Glutamatergic neuron (in vitro differentiated cells): Measurements from ENCODE around the gene DYNC1LI2. TPM values are rescaled to one million over a fixed set of nuclear protein-coding genes. Genes with fewer than 3 reads are reported as not detected.
A peak's percentile ranks its signal among the peaks of the same experiment; 100 is the strongest.

Source experiments
- DNase-seq: peaks from one replicate; pipeline ENCODE4 v3.0.0; 2022
- H3K27ac Mint-ChIP-seq: one replicate; pipeline ENCODE4 v1.8.0; 2020; ENCODE audit warnings: mild to moderate bottlenecking, mixed read lengths, inconsistent platforms; ENCODE audit not compliant: unreplicated experiment
- H3K27me3 Mint-ChIP-seq: one replicate; pipeline ENCODE4 v1.8.0; 2020; ENCODE audit warnings: mild to moderate bottlenecking, moderate library complexity, mixed read lengths, inconsistent platforms; ENCODE audit not compliant: unreplicated experiment
- H3K36me3 Mint-ChIP-seq: one replicate; pipeline ENCODE4 v1.8.0; 2020; ENCODE audit warnings: mild to moderate bottlenecking, mixed read lengths, inconsistent platforms; ENCODE audit not compliant: unreplicated experiment
- H3K4me1 Mint-ChIP-seq: one replicate; pipeline ENCODE4 v1.8.0; 2020; ENCODE audit warnings: mild to moderate bottlenecking, low read depth, mixed read lengths, inconsistent platforms; ENCODE audit not compliant: unreplicated experiment
- H3K4me3 Mint-ChIP-seq: one replicate; pipeline ENCODE4 v1.8.0; 2020; ENCODE audit warnings: mild to moderate bottlenecking, mixed read lengths, inconsistent platforms; ENCODE audit not compliant: unreplicated experiment
- H3K9me3 Mint-ChIP-seq: one replicate; pipeline ENCODE4 v1.8.0; 2020; ENCODE audit warnings: mild to moderate bottlenecking, moderate library complexity, mixed read lengths, inconsistent platforms; ENCODE audit not compliant: unreplicated experiment
- CTCF ChIP-seq: fragments of 200-600 bp; sonication (generic); IDR thresholded peaks from one replicate; pipeline ENCODE4 v1.5.0; 2021; ENCODE audit not compliant: partially characterized antibody, unreplicated experiment
- total RNA-seq: library from RNA; stranded (reverse); fragmentation: NEBNext Ultra II Directional; extraction: Animal tissue kit (Norgen Biotek cat#: 25700); gene quantifications from one replicate; pipeline ENCODE4 v1.2.1, GENCODE V29; 2021; ENCODE audit not compliant: unreplicated experiment

Gene DYNC1LI2
- total RNA-seq, 1 donor from 2014 or later = 269 TPM

- DNase-seq = peak; percentile 77
- H3K9me3 Mint-ChIP-seq = peaks cover 8% of the 10 kb centered on the region
- H3K27me3 Mint-ChIP-seq = peaks cover 8% of the 10 kb centered on the region
- peak; percentile 51 for TF ChIP-seq CTCF
- H3K4me3 Mint-ChIP-seq = no peak overlapping the region
- peak overlapping the region; percentile 69 for H3K27ac Mint-ChIP-seq
- H3K4me1 Mint-ChIP-seq = peaks cover 3% of the 10 kb centered on the region
- H3K36me3 Mint-ChIP-seq = peaks cover 4% of the 10 kb centered on the region
These were observed 34.2 kb downstream of the DYNC1LI2 start for GRCh38 chr16:66717112-66717675.

GRCh38 chr16:66714654-66715307 lies 36.6 kb downstream of the DYNC1LI2 start:
- Mint-ChIP-seq H3K9me3 (peaks cover 8% of the 10 kb centered on the region), H3K4me1 (peaks cover 2% of the 10 kb centered on the region), H3K27ac (no peak overlapping the region), H3K36me3 (peaks cover 4% of the 10 kb centered on the region), H3K27me3 (peaks cover 8% of the 10 kb centered on the region), H3K4me3 (no peak overlapping the region)
- no peak for TF ChIP-seq CTCF
- no peak for DNase-seq

GRCh38 chr16:66714062-66714461 lies 37.3 kb downstream of the DYNC1LI2 start:
- TF ChIP-seq CTCF = no peak
- Mint-ChIP-seq H3K36me3 (peaks cover 4% of the 10 kb centered on the region), H3K27ac (no peak overlapping the region), H3K27me3 (peaks cover 10% of the 10 kb centered on the region), H3K4me1 (peaks cover 2% of the 10 kb centered on the region), H3K4me3 (no peak overlapping the region), H3K9me3 (peaks cover 8% of the 10 kb centered on the region)
- DNase-seq = no peak

GRCh38 chr16:66713076-66713475 lies 38.3 kb downstream of the DYNC1LI2 start:
- peaks cover 4% of the 10 kb centered on the region for H3K36me3 Mint-ChIP-seq
- no peak overlapping the region for H3K27ac Mint-ChIP-seq
- H3K9me3 Mint-ChIP-seq = peaks cover 8% of the 10 kb centered on the region
- peaks cover 2% of the 10 kb centered on the region for H3K4me1 Mint-ChIP-seq
- DNase-seq = no peak
- H3K27me3 Mint-ChIP-seq = peaks cover 10% of the 10 kb centered on the region
- H3K4me3 Mint-ChIP-seq = no peak overlapping the region
- no peak for TF ChIP-seq CTCF

GRCh38 chr16:66712512-66712911 lies 38.9 kb downstream of the DYNC1LI2 start:
- no peak for DNase-seq
- Mint-ChIP-seq H3K36me3 (peaks cover 4% of the 10 kb centered on the region), H3K4me1 (peaks cover 3% of the 10 kb centered on the region), H3K27ac (no peak overlapping the region), H3K27me3 (peaks cover 10% of the 10 kb centered on the region), H3K9me3 (peaks cover 8% of the 10 kb centered on the region), H3K4me3 (no peak overlapping the region)
- TF ChIP-seq CTCF = no peak
